GM10266 (cell line): ENCODE results near the gene PNMT.

Source experiments
- DNase-seq: peaks from one replicate; pipeline ENCODE4 v3.0.0; 2012; ENCODE audit errors: extremely low spot score
- CTCF ChIP-seq: IDR thresholded peaks from 2 replicates; pipeline ENCODE4 v1.5.1; 2012; ENCODE audit warnings: mild to moderate bottlenecking, low read depth; ENCODE audit not compliant: control insufficient read depth, insufficient read depth; ENCODE audit errors: missing control alignments

Gene PNMT

DNA sequence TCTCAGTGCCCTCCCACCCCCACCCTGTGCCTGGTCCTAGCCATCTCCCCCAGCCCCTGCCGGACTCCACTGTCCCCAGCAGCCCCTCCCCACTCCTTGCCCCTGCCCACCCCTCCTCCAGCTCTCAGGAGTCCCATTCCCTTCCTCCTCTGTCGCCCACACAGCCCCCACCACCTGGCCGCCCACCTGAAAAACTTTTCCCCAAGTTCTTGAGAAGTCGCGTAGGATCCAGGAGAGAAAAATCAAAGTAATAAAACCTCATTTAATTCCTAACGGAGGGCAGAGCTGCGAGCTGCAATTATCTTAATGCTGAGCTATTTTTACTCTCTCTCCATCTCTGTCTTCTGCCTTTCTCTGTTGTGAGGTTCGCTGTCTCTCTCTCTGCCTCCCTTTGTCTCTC lies 43.9 kb upstream of the PNMT start:
- no peak for TF ChIP-seq CTCF
- DNase-seq = no peak

DNA sequence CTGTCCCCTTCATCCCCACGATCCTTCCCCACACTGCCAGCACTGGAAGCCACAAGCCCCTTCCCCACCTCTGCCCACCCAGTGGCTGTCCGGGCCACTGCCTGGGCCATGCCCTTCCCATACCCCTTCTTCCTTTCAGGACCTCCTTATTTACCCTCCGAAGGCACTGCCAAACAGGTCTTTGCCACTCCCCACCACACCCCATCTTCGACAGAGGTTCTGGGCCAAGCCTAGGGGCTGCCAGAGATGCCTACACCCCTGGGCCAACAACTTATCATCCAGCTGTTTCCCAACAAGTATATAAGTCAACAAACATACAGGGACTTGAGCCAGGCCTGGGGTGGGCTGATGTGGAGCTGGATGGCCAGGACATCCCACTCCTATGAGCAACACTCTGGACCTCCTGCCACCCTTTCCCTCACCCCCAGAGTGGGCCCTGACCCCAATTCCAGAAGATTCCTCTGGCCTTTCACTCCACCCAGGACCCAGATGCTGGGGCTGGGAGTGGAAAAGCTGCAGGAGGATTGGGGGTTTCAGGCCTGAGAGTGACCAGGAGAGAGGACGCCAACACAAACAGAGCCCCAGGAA lies 43.0 kb upstream of the PNMT start:
- no peak for DNase-seq
- no peak for TF ChIP-seq CTCF

GRCh38 chr17:39626171-39627046 lies 41.8 kb upstream of the PNMT start, which contains the start of gene PPP1R1B:
Gene PPP1R1B, plus strand, starts transcription at chr17:39626952. Its CDS starts 441 bp downstream, at chr17:39627393.
- no peak for TF ChIP-seq CTCF
- DNase-seq = no peak

DNA sequence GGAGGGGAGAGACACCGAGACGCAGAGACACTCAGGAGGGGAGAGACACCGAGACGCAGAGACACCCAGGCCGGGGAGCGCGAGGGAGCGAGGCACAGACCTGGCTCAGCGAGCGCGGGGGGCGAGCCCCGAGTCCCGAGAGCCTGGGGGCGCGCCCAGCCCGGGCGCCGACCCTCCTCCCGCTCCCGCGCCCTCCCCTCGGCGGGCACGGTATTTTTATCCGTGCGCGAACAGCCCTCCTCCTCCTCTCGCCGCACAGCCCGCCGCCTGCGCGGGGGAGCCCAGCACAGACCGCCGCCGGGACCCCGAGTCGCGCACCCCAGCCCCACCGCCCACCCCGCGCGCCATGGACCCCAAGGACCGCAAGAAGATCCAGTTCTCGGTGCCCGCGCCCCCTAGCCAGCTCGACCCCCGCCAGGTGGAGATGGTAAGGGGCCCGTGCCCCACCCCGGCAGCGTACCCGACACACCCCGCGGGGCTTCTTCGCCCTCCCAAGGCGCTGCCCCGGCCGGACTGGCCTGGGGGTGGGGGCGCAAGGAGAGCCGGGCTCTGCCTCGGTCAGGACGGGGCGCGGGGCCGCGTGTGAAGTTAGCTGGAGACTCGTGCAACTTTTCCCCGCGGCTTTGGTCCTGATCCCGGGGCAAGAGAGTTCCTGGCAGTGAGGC lies 41.1 kb upstream of the PNMT start:
- no peak for DNase-seq
- TF ChIP-seq CTCF = no peak

GRCh38 chr17:39627712-39628516 lies 40.3 kb upstream of the PNMT start:
- TF ChIP-seq CTCF = no peak
- no peak for DNase-seq

- no peak for TF ChIP-seq CTCF
These were observed 39.4 kb upstream of the PNMT start for GRCh38 chr17:39628655-39629493.

More at GRCh38 chr17:39628655-39629493, 39.4 kb upstream of the PNMT start:
- DNase-seq = no peak
